GM06990 (cell line): ENCODE measurements around the gene ZDHHC7.

ENCODE experiments used
- DNase-seq: peaks from one replicate; pipeline ENCODE4 v3.0.0-alpha.2; 2011; ENCODE audit not compliant: insufficient read length; ENCODE audit errors: extremely low read depth
- H3K27me3 ChIP-seq: replicated peaks from 2 replicates; pipeline ENCODE4 v1.6.0; 2011; ENCODE audit warnings: low read length; ENCODE audit not compliant: control insufficient read depth, insufficient read depth
- H3K36me3 ChIP-seq: 2 replicates; pipeline ENCODE4 v1.5.1; 2011; ENCODE audit warnings: low read length; ENCODE audit not compliant: control insufficient read depth, insufficient read depth
- H3K4me3 ChIP-seq: replicated peaks from 2 replicates; pipeline ENCODE4 v1.5.1; 2011; ENCODE audit warnings: low read depth, mild to moderate bottlenecking, control low read depth, low read length
- TF ChIP-seq, protein P1 (sequence below): IDR thresholded peaks from 2 replicates; pipeline ENCODE4 v1.5.1; 2011; ENCODE audit warnings: low read length, control low read depth, mild to moderate bottlenecking, inconsistent platforms; ENCODE audit not compliant: insufficient read depth, poor library complexity, severe bottlenecking

The ZDHHC7 gene, protein sequence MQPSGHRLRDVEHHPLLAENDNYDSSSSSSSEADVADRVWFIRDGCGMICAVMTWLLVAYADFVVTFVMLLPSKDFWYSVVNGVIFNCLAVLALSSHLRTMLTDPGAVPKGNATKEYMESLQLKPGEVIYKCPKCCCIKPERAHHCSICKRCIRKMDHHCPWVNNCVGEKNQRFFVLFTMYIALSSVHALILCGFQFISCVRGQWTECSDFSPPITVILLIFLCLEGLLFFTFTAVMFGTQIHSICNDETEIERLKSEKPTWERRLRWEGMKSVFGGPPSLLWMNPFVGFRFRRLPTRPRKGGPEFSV

DNA sequence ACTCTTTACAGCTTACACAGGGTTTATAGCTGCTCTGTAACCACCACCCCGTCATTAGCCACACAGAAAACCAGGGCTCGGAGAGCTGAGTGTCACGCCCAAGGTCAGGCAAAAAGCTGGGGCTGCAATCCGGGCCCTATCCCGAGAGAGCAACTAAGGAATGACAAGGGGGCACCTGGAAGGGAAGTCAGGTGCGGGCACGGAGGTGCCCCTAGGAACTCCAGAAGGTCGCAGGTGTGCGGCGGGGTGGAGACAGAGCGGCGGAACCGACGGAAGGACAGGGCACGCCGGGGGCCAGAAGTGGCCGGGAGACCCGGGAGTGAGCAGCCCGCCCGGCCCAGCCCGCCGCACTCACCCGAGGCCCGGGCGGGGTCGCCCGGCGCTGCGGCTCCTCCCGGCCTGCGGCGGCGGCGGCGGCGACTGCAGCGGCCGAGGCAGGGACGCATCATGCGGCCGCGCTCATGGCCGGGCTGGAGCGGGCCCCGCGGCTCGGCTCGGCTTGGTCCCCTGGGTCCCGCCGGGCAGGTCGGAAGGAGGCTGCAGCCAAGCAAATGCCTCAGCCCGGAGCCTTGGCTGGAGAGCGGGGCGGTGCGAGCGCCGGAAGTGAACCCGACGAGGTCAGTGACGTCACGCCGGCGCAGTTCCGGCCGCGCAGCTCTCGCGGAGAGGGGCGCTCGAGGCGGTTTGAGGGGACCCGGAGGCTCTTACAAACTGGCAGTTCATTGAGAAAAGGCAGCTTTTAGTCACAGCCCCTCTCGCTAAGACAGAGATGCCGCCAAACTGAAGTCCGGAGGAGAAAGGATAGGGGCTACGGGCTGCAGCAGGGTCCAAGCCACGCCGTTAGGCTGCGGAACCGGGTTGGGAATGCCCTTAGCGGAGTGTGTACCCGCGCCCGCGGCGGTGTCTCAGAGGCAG is at the start of gene ZDHHC7:
ZDHHC7 (minus strand) TSS at position 605 of the 915 bp plus-strand sequence. CDS start 20,917 bp downstream, outside the sequence.
- TF ChIP-seq, protein P1, sequence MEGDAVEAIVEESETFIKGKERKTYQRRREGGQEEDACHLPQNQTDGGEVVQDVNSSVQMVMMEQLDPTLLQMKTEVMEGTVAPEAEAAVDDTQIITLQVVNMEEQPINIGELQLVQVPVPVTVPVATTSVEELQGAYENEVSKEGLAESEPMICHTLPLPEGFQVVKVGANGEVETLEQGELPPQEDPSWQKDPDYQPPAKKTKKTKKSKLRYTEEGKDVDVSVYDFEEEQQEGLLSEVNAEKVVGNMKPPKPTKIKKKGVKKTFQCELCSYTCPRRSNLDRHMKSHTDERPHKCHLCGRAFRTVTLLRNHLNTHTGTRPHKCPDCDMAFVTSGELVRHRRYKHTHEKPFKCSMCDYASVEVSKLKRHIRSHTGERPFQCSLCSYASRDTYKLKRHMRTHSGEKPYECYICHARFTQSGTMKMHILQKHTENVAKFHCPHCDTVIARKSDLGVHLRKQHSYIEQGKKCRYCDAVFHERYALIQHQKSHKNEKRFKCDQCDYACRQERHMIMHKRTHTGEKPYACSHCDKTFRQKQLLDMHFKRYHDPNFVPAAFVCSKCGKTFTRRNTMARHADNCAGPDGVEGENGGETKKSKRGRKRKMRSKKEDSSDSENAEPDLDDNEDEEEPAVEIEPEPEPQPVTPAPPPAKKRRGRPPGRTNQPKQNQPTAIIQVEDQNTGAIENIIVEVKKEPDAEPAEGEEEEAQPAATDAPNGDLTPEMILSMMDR: peak; percentile 1
- H3K4me3 ChIP-seq: peak within 1 kb of the TSS; percentile 77
- peak; percentile 92 for DNase-seq
- no peaks in the 10 kb centered on the region for H3K36me3 ChIP-seq
- no peaks in the 10 kb centered on the region for H3K27me3 ChIP-seq

DNA sequence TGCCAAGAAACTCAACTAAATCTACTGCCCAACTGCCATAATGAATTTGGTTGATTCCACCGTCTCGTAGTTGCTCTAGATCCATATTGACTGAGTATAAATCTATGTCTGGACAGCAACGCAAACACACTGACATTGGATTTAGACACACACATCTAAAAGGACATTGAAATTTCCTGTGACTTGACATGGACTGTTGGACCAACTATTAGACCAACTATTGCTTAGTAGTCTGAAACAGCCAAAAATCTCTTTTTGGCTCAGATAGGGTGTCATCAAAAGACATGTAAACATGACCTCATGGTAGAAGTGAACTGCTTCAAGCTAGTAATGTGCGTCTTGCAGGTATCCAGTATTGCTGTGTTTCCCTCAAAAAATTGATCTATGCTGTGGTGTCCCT is 47.6 kb upstream of the ZDHHC7 start:
- Histone ChIP-seq H3K27me3 (no peaks in the 10 kb centered on the region), H3K36me3 (no peaks in the 10 kb centered on the region; the same call in 1 of the 2 replicates), H3K4me3 (no peak overlapping the region)
- no peak for DNase-seq
- TF ChIP-seq, protein P1: no peak

DNA sequence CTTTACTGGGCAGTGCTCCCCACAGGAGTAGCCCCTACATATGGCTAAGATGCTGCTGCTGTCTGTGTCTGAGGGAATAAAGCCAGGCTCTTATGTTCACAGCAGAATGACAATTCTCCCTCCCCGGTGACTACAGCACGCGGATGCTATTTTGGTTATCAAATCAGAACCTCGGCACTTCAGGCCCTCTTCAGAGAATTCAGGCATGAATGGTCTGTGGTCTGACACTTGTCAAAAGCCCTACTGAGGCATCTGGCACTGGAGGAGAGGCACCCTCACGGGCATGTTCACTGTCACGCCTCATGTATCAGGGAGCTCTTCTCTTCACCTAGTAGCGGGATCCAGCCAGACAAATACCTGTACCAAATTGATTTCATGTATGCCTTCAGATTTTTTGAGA is 46.6 kb upstream of the ZDHHC7 start:
- Histone ChIP-seq H3K4me3 (no peak overlapping the region), H3K36me3 (no peaks in the 10 kb centered on the region; the same call in 1 of the 2 replicates), H3K27me3 (no peaks in the 10 kb centered on the region)
- TF ChIP-seq, protein P1: no peak
- no peak for DNase-seq

DNA sequence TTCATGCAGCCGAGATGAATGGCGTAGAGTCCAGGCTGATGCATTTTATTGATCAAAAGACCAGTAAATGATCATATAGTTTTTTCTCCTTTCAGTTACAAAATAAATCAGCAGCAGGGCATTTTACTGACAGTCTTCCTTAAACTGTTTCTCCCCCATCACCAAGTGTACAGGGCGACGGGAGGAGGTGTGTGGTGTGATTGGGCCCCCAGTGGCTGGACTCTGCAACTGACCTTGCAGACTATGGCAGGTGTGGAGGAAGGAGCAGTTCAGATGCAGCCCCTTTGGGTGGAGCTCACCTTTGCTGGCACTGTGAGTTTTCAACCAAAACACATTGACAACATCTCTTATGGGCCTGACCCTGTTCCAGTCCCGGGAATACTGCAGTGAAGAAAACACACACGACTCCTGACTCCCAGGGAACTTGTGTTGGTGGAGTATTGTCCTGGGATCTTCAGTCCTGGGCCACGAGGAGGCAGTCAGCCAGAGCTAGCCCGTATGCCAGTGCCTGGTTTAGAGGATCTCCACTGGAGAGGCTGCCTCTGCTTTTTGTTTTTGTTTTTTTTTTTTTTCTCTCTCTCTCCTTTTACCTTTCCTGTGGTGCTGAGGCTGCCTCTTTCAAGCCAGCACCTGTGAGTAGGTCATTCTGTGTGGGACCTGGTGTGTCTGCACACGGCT is 46.0 kb upstream of the ZDHHC7 start:
- H3K4me3 ChIP-seq: no peak overlapping the region
- H3K36me3 ChIP-seq: no peaks in the 10 kb centered on the region; the same call in 1 of the 2 replicates
- DNase-seq: no peak
- H3K27me3 ChIP-seq: no peaks in the 10 kb centered on the region
- TF ChIP-seq, protein P1: peak; percentile 38

DNA sequence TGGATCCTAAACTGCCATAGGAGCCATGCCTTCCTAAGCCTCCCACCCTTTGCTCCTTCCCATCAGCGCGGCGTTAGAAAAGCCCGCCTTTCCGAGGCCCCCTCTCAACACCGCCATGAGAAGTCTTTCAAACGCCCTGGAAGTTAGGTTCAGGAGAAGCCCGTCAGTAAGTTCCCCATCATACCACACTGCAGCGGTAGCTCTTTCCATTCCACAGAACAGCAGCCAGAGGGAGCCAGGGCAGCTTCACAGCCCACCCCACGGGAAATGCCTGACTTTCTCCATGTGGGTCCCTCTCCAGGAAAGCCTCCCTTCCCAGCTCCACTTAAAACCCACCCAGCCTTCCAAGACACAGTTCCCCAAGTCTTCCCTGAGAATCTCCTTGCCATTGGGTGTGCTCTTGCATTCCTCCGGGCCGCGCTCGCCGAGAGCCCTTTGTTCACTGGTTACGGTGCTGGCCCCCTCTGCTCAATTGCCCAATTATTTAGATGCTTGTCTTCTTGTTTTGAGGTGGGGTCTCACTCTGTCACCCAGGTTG is 44.9 kb upstream of the ZDHHC7 start:
- no peak overlapping the region for H3K4me3 ChIP-seq
- DNase-seq: no peak
- TF ChIP-seq, protein P1: peak; percentile 32

More for the DNA sequence above, 44.9 kb upstream of the ZDHHC7 start:
- H3K36me3 ChIP-seq: no peaks in the 10 kb centered on the region; the same call in 1 of the 2 replicates
- H3K27me3 ChIP-seq: no peaks in the 10 kb centered on the region
